Neural progenitor cell (in vitro differentiated cells): ENCODE results near the gene PITPNM3. TPM values are rescaled to one million over a fixed set of nuclear protein-coding genes. Genes with fewer than 3 reads are reported as not detected.

Experiments
- DNase-seq: peaks from one replicate; pipeline ENCODE4 v3.0.0-alpha.2; 2016; ENCODE audit warnings: low spot score
- H2AFZ ChIP-seq: fragments of 200-600 bp; sonication (generic); replicated peaks from 2 replicates; pipeline ENCODE4 v1.6.1; 2016; ENCODE audit warnings: antibody characterized with exemption
- H3F3A ChIP-seq: fragments of 200-600 bp; sonication (generic); 2 replicates; pipeline ENCODE4 v1.6.1; 2016; ENCODE audit warnings: antibody characterized with exemption, low read depth
- H3K27ac ChIP-seq: fragments of 200-600 bp; sonication (generic); 2 replicates; pipeline ENCODE4 v1.5.1; 2016; ENCODE audit warnings: mild to moderate bottlenecking
- H3K27me3 ChIP-seq: fragments of 200-600 bp; sonication (generic); 2 replicates; pipeline ENCODE4 v1.6.1; 2016; ENCODE audit warnings: mild to moderate bottlenecking, moderate library complexity
- H3K36me3 ChIP-seq: fragments of 200-600 bp; sonication (generic); 2 replicates; pipeline ENCODE4 v1.5.1; 2016
- H3K4me1 ChIP-seq: fragments of 200-600 bp; sonication (generic); 2 replicates; pipeline ENCODE4 v1.6.1; 2016; ENCODE audit warnings: mixed run types
- H3K4me2 ChIP-seq: fragments of 200-600 bp; sonication (generic); 2 replicates; pipeline ENCODE4 v1.6.1; 2016
- H3K4me3 ChIP-seq: fragments of 200-600 bp; sonication (generic); 2 replicates; pipeline ENCODE4 v1.5.1; 2016
- H3K79me2 ChIP-seq: fragments of 200-600 bp; sonication (generic); 2 replicates; pipeline ENCODE4 v1.6.1; 2016; ENCODE audit warnings: low read depth
- H3K9ac ChIP-seq: fragments of 200-600 bp; sonication (generic); 2 replicates; pipeline ENCODE4 v1.6.1; 2016
- H3K9me3 ChIP-seq: fragments of 200-600 bp; sonication (generic); 2 replicates; pipeline ENCODE4 v1.5.1; 2016; ENCODE audit warnings: low read depth
- H4K20me1 ChIP-seq: fragments of 200-600 bp; sonication (generic); 2 replicates; pipeline ENCODE4 v1.6.1; 2016; ENCODE audit warnings: low read depth
- H3K27ac Mint-ChIP-seq: 3 replicates; pipeline ENCODE4 v1.8.0; 2021; ENCODE audit warnings: mixed read lengths
- H3K27me3 Mint-ChIP-seq: 2 replicates; pipeline ENCODE4 v1.8.0; 2022; ENCODE audit warnings: low read depth, mild to moderate bottlenecking, inconsistent platforms, moderate library complexity, mixed read lengths; ENCODE audit not compliant: insufficient read depth
- H3K36me3 Mint-ChIP-seq: 3 replicates; pipeline ENCODE4 v1.8.0; 2021; ENCODE audit warnings: mixed read lengths
- H3K4me1 Mint-ChIP-seq: 3 replicates; pipeline ENCODE4 v1.8.0; 2021; ENCODE audit warnings: mixed read lengths
- H3K4me3 Mint-ChIP-seq: 3 replicates; pipeline ENCODE4 v1.8.0; 2021; ENCODE audit warnings: mild to moderate bottlenecking, moderate library complexity, mixed read lengths
- H3K9me3 Mint-ChIP-seq: 3 replicates; pipeline ENCODE4 v1.8.0; 2020; ENCODE audit warnings: mixed read lengths
- EZH2 ChIP-seq: fragments of 200-600 bp; sonication (generic); IDR thresholded peaks from 2 replicates; pipeline ENCODE4 v1.6.1; 2017; ENCODE audit warnings: antibody characterized with exemption, mild to moderate bottlenecking, moderate library complexity
- EZH2phosphoT487 ChIP-seq: fragments of 200-600 bp; sonication (generic); IDR thresholded peaks from 2 replicates; pipeline ENCODE4 v1.6.1; 2017; ENCODE audit warnings: antibody characterized with exemption
- total RNA-seq: library from RNA; depleted of rRNA; stranded (reverse); fragments of >200 nt; gene quantifications from 2 replicates; pipeline ENCODE4 v1.2.3, GENCODE V29; 2015; ENCODE audit warnings: low replicate concordance
- TF ChIP-seq, protein P1 (sequence below): fragments of 200-600 bp; sonication (generic); IDR thresholded peaks from 2 replicates; pipeline ENCODE4 v1.5.1; 2017; ENCODE audit warnings: antibody characterized with exemption, mild to moderate bottlenecking

The PITPNM3 gene
- total RNA-seq, 1 donor from 2014 or later = 2.8 TPM

DNA sequence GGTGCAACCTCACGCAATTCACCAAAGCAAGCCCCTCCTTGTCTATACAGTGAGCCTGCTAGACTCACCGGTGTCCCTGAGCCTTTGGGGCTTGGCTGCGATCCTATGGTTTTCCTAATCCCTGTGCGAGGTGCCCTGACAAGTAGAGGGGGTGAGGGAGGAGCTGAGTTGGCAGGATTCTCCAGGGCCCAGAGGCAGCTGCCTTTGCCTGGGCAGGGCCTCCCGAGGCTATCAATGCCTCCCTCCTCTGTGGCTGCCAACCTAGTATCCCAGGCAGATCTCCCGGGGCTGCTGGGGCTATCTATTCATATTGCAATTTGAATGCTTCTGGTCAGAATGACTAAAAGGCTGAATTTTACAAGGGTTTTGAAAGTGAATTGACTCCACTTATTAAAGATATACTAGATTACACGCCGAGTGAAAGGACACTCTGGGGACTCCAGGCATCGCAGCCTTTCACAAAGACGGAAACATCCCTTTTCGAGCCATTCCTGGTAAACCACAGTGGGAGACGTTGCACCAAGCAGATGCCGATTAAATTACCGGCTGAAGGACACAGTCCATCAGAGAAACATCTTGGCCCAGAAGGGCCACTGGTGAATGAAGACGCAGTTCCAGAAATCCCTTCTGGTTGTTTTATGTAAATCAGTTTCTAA lies 11.3 kb upstream of the PITPNM3 start:
- Histone ChIP-seq H2AFZ (no peak overlapping the region), H3K79me2 (no peaks in the 10 kb centered on the region), H3F3A (peaks cover 43% of the 10 kb centered on the region), H3K4me3 (no peak overlapping the region), H3K9me3 (no peaks in the 10 kb centered on the region), H3K4me1 (peaks cover 36% of the 10 kb centered on the region), H3K36me3 (no peaks in the 10 kb centered on the region), H4K20me1 (no peaks in the 10 kb centered on the region), H3K27me3 (no peaks in the 10 kb centered on the region), H3K27ac (no peak overlapping the region), H3K9ac (no peak overlapping the region), H3K4me2 (no peak overlapping the region)
- peak; percentile 51 for DNase-seq
- Mint-ChIP-seq H3K4me3 (no peak overlapping the region), H3K27ac (no peak overlapping the region), H3K36me3 (peaks cover 6% of the 10 kb centered on the region), H3K4me1 (peaks cover 40% of the 10 kb centered on the region), H3K27me3 (peaks cover 5% of the 10 kb centered on the region), H3K9me3 (no peaks in the 10 kb centered on the region)
- TF ChIP-seq EZH2 (no peak), EZH2phosphoT487 (no peak)
- TF ChIP-seq, protein P1, sequence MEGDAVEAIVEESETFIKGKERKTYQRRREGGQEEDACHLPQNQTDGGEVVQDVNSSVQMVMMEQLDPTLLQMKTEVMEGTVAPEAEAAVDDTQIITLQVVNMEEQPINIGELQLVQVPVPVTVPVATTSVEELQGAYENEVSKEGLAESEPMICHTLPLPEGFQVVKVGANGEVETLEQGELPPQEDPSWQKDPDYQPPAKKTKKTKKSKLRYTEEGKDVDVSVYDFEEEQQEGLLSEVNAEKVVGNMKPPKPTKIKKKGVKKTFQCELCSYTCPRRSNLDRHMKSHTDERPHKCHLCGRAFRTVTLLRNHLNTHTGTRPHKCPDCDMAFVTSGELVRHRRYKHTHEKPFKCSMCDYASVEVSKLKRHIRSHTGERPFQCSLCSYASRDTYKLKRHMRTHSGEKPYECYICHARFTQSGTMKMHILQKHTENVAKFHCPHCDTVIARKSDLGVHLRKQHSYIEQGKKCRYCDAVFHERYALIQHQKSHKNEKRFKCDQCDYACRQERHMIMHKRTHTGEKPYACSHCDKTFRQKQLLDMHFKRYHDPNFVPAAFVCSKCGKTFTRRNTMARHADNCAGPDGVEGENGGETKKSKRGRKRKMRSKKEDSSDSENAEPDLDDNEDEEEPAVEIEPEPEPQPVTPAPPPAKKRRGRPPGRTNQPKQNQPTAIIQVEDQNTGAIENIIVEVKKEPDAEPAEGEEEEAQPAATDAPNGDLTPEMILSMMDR = no peak

DNA sequence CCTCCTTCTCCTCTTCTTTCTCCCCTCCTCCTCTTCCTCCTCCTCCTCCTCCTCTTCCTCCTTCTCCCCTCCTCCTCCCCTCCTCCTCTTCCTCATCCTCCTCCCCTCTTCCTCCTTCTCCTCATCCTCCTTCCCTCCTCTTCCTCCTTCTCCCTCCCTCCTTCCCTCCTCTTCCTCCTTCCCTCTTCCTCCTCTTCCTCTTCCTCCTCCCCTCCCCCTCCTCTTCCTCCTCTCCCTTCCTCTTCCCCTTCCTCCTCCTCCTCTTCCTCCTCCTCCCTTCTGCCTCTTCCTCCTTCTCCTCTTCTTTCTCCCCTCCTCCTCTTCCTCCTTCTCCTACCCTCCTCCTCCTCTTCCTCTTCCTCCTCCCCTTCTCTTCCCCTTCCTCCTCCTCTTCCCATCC lies 5.1 kb upstream of the PITPNM3 start:
- Histone ChIP-seq H4K20me1 (no peaks in the 10 kb centered on the region), H3K79me2 (no peaks in the 10 kb centered on the region), H3K9me3 (no peaks in the 10 kb centered on the region), H3K4me2 (no peak overlapping the region), H3K4me1 (peaks cover 4% of the 10 kb centered on the region), H3K27me3 (peaks cover 25% of the 10 kb centered on the region), H3K9ac (no peak overlapping the region), H3K27ac (no peak overlapping the region), H3F3A (no peaks in the 10 kb centered on the region), H3K36me3 (no peaks in the 10 kb centered on the region), H2AFZ (no peak overlapping the region), H3K4me3 (no peak overlapping the region)
- Mint-ChIP-seq H3K36me3 (peaks cover 3% of the 10 kb centered on the region), H3K4me3 (no peak overlapping the region), H3K9me3 (no peaks in the 10 kb centered on the region), H3K27me3 (peaks cover 23% of the 10 kb centered on the region), H3K27ac (no peak overlapping the region), H3K4me1 (peaks cover 13% of the 10 kb centered on the region)
- DNase-seq = no peak
- TF ChIP-seq EZH2 (no peak), EZH2phosphoT487 (no peak)
- TF ChIP-seq, protein P1 = no peak

DNA sequence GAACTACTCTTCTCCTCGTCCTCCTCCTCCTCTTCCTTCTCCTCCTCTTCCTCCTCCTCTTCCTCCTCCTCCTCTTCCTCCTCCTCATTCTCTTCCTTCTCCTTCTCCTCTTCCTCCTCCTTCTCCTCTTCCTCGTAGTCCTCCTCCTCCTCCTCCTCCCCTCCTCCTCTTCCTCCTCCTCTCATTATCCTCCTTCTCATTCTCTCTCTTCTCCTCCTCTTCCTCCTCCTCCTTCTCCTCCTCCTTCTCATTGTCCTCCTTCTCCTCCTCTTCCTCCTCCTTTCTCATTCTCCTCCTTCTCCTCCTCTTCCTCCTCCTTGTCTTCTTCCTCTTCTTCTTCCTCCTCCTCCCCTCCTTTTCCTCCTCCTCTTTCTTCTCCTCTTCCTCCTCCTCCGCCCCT lies 4.1 kb upstream of the PITPNM3 start:
- no peak overlapping the region for H3K4me2 ChIP-seq
- H3K27ac Mint-ChIP-seq = no peak overlapping the region

More for the DNA sequence above, 4.1 kb upstream of the PITPNM3 start:
- Histone ChIP-seq H3K9me3 (no peaks in the 10 kb centered on the region), H3K36me3 (no peaks in the 10 kb centered on the region), H3K27ac (no peak overlapping the region), H4K20me1 (no peaks in the 10 kb centered on the region), H3K27me3 (peaks cover 33% of the 10 kb centered on the region), H3F3A (peaks cover 2% of the 10 kb centered on the region), H3K4me3 (no peak overlapping the region), H3K4me1 (peaks cover 5% of the 10 kb centered on the region), H2AFZ (no peak overlapping the region), H3K9ac (no peak overlapping the region), H3K79me2 (no peaks in the 10 kb centered on the region)
- no peak for DNase-seq
- Mint-ChIP-seq H3K27me3 (peaks cover 24% of the 10 kb centered on the region), H3K9me3 (no peaks in the 10 kb centered on the region), H3K4me1 (peaks cover 13% of the 10 kb centered on the region), H3K36me3 (peaks cover 3% of the 10 kb centered on the region), H3K4me3 (no peak overlapping the region)
- TF ChIP-seq EZH2phosphoT487 = no peak
- TF ChIP-seq EZH2 = no peak
- TF ChIP-seq, protein P1 = no peak
